AG09319 (cell line): ENCODE measurements around the gene ATP2C2.

Experiments
- DNase-seq: peaks from one replicate; pipeline ENCODE4 v3.0.0-alpha.2; 2010; ENCODE audit warnings: low read depth; ENCODE audit errors: extremely low read depth
- TF ChIP-seq, protein P1 (sequence below): IDR thresholded peaks from 2 replicates; pipeline ENCODE4 v1.5.1; 2011; ENCODE audit warnings: low read depth, mild to moderate bottlenecking, inconsistent platforms, low read length, moderate library complexity

ATP2C2 gene

DNA sequence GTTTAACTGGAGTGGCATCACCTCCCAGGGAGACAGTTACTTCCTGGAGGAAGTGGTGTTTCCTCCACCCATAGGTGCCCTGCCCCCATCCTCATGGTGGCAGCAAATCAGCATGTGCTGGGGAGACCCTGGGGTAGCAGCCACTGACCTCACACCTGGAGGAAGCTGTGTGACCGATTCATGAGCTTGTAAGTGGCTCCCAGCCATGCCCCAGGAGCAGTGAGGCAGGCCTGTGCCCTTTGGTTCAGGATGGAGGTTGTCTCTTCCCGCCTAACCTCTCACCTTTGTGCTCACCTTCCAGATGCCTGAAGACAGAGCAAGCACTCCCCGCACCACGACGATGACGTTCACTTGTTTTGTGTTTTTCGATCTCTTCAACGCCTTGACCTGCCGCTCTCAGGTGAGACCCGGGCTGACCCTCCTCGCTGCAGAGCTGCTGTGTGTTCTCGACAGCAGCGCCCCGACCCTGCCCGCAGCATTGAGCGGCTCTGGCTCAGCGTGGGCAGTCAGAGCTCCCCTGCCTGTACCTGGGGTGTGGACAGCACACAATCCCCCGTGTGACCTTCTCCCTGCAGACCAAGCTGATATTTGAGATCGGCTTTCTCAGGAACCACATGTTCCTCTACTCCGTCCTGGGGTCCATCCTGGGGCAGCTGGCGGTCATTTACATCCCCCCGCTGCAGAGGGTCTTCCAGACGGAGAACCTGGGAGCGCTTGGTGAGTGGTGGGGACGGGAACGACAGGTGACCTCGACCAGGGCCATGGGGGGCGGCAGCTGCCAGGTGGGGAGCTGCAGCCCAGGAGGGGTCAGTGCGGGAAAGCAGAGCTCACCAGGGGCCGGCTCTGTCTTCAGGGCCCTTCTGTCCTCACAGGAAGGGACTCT is 93.3 kb downstream of the ATP2C2 start:
- TF ChIP-seq, protein P1, sequence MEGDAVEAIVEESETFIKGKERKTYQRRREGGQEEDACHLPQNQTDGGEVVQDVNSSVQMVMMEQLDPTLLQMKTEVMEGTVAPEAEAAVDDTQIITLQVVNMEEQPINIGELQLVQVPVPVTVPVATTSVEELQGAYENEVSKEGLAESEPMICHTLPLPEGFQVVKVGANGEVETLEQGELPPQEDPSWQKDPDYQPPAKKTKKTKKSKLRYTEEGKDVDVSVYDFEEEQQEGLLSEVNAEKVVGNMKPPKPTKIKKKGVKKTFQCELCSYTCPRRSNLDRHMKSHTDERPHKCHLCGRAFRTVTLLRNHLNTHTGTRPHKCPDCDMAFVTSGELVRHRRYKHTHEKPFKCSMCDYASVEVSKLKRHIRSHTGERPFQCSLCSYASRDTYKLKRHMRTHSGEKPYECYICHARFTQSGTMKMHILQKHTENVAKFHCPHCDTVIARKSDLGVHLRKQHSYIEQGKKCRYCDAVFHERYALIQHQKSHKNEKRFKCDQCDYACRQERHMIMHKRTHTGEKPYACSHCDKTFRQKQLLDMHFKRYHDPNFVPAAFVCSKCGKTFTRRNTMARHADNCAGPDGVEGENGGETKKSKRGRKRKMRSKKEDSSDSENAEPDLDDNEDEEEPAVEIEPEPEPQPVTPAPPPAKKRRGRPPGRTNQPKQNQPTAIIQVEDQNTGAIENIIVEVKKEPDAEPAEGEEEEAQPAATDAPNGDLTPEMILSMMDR = no peak
- no peak for DNase-seq

DNA sequence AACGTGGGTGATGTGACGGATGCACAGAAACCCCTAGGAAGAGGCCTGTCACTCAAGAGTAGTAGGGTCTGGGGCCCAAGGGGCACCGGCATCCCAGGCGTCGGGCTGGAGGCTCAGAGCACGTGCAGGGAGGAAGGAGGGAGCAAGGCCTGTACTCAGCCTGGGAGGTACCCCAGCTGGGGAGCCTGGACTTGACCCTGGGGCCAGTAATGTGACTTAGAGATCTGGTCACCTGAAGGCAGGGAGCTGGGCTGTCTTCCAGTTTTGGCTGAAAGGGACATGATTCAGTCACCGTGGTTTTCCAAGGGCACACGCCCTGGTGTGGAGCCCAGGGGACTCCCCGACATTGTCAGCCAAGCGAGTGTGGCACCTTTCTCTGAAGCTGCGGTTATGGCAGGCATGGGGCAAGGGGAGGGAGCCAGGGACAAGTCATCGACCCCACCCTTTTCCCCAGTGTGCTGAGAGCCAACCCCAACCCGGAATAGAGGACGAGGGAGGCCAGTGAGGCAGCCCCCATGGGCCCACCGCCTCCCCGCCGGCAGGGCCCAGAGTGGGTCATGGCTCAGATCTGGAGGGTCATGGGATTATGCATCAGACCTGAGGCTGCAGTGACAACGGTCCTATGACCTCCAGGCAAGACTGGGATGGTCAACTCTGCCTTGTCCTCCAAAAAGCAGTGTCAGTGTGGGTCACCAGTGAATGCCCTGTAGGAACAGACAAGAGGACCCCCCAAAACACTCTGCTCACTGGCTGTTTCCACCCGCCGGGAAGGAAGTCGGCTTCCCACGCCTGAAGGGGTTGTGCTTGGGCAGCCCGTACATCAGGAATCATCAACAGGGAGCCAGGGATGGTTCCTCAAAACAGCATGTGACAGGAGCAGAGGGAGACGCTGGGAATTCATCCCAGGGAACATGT is 94.2 kb downstream of the ATP2C2 start:
- TF ChIP-seq, protein P1 = no peak
- DNase-seq = no peak

DNA sequence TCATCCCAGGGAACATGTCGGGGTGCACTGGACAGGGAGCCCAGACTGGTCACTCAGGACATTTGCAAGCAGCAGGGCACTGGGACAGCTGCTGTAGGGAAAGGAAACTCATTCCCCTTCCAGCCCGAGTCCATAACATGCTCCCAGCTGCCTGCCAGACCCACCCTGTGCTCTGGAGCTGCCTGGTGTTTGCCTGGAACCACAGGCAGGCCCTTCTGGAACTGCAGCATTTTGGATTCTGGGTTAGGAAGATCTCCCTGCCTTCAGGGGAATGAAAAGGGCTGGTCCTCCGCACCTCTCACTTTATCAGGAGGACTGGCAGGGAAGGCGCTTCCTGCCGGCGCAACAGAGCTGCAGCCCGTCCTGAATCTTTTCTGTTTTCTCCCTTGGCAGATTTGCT is 94.9 kb downstream of the ATP2C2 start:
- DNase-seq = no peak
- TF ChIP-seq, protein P1 = no peak

DNA sequence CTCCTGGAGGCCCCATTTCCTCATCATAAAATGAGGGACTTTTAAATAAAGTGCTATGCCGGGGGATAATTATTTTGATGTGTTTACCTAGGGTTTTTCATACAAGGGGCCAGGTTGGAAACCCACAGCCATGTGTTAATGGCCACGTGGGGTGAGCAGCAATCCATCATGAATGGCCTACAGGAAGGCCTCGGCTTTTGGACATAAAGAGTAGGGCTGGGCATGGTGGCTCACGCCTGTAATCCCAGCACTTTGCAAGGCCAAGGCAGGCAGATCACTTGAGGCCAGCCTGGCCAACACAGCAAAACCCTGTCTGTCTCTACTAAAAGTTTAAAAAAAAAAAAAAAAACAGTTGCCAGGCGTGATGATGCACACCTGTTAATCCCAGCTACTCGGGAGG is 95.8 kb downstream of the ATP2C2 start:
- TF ChIP-seq, protein P1 = no peak
- no peak for DNase-seq

DNA sequence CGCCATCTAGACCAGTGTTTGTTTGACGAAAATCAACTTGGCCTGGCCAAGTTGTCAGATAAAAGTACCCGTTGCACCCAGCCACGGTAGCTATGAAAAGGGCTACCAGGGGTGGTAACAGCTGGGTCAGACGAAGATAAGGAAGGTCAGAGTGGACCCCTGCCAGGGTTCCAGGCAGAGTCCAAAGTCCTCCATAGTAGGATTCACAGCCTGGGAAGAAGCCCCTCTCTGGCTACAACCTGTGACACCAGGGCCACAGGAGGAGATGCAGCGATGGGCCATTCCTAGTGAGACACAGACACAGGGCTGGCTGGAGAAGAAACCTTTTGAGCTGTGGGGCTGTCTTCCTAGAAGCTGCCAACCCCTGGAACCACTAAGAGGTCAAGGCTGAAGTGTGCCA is 96.8 kb downstream of the ATP2C2 start:
- TF ChIP-seq, protein P1 = no peak
- DNase-seq = no peak

DNA sequence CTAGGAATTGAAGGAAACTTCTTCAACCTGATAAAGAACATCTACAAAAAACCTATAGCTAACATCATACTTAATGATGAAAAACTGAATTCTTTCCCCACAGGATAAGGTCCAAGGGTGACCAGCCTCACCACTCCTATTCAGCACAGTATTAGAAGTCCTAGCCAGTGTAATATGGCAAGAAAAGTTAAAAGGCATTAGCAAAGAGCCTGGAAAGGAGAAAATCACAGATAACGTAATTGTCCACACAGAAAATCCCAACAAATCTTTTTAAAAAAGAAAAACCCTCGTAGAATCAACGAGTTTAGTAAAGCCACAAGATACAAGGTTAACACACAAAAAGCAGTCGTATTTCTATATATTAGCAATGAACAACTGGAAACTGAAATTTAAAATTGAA is 98.4 kb downstream of the ATP2C2 start:
- TF ChIP-seq, protein P1 = no peak
- DNase-seq = no peak

DNA sequence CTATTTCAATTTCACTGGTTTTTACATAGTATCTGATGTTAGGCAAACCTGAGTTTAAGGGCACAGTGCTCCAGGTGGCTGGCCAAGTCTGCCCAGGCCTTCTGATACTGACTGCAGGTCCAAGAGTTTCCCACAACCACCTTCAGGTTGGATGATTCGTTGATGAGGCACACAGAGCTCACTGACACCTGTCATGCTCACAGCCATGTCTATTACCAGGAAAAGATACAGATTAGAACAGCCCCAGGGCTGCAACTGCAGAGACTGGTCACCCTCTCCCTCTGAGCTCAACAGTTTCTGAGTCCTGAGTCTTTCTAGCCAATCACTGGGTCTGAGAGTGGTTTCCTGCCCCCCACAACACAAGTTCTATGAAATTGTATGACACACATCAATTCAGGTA is 98.9 kb downstream of the ATP2C2 start:
- DNase-seq = no peak
- TF ChIP-seq, protein P1 = no peak
